Omental fat pad (tissue), 4 donors: ENCODE measurements around the gene SND1. TPM values are rescaled to one million over a fixed set of nuclear protein-coding genes. Genes with fewer than 3 reads are reported as not detected.
"Not testable (repeated sequence)": the region's sequence is repeated elsewhere in the genome, so short reads cannot be mapped to it uniquely, and the experiment has no call there.

ENCODE experiments used
- ATAC-seq: fragments of 150-250 bp; one replicate; pipeline ENCODE4 v1.9.1; 2016; ENCODE audit warnings: mild to moderate bottlenecking, moderate library complexity; ENCODE audit not compliant: low FRiP score
- DNase-seq: peaks from one replicate; pipeline ENCODE4 v3.0.0-alpha.2; 2019; ENCODE audit warnings: low spot score
- total RNA-seq, 4 donors: library from RNA; depleted of rRNA; stranded (reverse); fragments of >200 nt; gene quantifications; one replicate each; pipeline ENCODE4 v1.1.0, GENCODE V29; 2016
- TF ChIP-seq, protein P1 (sequence below), 3 donors: fragments of 450-650 bp; IDR thresholded peaks; one replicate each; pipeline ENCODE4 v1.5.1; 2016 to 2017; ENCODE audit warnings: antibody characterized with exemption in 3 of 3, mild to moderate bottlenecking in 3 of 3, moderate library complexity in 2 of 3

Gene SND1
- total RNA-seq, 4 donors from 2014 or later: 90.8 to 140 (median 125) TPM

DNA sequence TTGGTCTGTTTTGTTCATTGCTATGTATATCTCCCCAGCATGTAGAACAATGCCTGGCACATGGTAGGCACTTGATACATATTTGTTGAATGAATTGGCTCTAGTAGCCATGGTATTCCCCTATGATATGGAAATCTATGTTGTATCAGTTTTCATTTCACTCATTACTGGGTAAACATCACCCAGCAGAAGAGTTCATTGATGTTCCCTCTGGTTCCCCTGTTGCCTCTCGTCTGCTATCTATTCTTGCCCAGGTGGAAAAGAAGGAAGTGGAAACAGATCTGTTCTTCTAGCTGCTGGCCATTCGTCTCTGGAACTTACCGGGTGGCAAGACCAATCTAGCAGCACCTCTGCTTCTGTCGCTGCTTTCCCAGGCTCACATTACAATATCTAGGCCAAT is 307.8 kb downstream of the SND1 start:
- no peak for ATAC-seq

DNA sequence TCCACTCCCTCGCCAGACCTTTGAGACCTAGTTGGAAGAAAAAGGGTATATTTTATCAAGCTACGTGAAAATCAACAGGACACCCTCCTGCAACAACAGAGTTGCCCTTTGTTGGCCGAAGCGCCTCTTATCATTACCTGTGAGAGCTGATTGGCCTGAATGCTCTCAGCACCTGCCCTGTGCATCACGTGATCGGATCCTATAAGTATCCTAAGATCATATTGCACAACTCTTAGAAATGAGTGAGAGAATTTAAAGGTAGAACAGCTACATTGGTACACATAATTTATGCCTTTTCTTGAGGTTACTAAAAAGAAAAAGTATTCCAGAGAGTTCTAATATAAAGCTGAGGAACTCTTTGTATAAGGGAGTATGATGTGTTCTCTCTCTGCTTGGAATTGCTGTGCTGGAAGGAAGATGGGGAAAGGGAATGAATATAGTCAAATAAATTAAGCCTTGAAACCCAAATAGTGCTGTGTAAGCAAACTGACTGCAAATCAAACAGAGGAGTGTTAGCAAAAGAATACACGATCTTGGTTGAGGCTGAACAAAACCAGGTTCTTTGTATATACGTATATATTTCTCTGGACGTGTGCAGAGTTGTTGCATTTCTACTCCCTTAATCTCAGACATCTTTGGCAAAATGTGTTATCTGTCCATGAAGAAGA is 309.9 kb downstream of the SND1 start:
- TF ChIP-seq, protein P1, sequence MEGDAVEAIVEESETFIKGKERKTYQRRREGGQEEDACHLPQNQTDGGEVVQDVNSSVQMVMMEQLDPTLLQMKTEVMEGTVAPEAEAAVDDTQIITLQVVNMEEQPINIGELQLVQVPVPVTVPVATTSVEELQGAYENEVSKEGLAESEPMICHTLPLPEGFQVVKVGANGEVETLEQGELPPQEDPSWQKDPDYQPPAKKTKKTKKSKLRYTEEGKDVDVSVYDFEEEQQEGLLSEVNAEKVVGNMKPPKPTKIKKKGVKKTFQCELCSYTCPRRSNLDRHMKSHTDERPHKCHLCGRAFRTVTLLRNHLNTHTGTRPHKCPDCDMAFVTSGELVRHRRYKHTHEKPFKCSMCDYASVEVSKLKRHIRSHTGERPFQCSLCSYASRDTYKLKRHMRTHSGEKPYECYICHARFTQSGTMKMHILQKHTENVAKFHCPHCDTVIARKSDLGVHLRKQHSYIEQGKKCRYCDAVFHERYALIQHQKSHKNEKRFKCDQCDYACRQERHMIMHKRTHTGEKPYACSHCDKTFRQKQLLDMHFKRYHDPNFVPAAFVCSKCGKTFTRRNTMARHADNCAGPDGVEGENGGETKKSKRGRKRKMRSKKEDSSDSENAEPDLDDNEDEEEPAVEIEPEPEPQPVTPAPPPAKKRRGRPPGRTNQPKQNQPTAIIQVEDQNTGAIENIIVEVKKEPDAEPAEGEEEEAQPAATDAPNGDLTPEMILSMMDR (IDR thresholded peaks at IDR 0.05): no peak
- no peak for DNase-seq
- ATAC-seq: no peak

More for the DNA sequence above, 307.8 kb downstream of the SND1 start:
- TF ChIP-seq, protein P1 (IDR thresholded peaks at IDR 0.05): no peak
- DNase-seq: no peak

DNA sequence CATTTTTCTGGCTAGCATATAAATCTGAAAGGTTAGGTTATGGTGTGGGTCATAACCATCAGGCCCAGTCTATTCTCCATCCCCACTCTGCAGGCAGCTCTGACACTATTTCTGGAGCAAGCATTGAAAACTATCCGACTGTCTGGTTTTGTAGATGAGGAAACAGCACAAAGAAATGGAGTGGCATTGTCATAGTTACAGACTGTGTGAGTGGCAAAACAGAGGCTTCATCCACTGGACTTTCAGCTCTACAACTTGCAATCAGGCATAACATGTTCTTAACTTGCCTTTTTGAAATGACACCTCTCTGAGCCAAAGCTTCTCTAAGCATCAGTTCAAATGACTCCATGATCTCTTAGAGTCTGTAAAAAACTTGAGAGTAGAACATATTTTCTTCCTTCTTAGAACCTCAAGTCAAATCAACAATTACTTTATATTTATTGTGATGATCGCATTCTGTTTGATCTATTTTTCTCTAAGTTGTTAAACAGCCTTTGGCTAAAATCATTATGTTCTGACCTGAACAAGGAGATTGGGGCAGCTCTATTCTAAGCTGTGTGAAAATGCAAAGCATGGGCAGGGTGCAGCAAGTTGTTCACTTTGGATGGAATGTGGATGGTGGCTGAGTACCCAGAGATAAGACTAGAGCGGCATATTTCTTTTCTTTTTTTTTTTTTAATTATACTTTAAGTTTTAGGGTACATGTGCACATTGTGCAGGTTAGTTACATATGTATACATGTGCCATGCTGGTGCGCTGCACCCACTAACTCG is 310.8 kb downstream of the SND1 start:
- DNase-seq (no peak), ATAC-seq (no peak)
- TF ChIP-seq, protein P1 (IDR thresholded peaks at IDR 0.05): no peak

DNA sequence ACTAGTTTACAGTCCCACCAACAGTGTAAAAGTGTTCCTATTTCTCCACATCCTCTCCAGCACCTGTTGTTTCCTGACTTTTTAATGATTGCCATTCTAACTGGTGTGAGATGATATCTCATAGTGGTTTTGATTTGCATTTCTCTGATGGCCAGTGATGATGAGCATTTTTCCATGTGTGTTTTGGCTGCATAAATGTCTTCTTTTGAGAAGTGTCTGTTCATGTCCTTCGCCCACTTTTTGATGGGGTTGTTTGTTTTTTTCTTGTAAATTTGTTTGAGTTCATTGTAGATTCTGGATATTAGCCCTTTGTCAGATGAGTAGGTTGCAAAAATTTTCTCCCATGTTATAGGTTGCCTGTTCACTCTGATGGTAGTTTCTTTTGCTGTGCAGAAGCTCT is 311.9 kb downstream of the SND1 start:
- DNase-seq, ATAC-seq: not testable (repeated sequence)

DNA sequence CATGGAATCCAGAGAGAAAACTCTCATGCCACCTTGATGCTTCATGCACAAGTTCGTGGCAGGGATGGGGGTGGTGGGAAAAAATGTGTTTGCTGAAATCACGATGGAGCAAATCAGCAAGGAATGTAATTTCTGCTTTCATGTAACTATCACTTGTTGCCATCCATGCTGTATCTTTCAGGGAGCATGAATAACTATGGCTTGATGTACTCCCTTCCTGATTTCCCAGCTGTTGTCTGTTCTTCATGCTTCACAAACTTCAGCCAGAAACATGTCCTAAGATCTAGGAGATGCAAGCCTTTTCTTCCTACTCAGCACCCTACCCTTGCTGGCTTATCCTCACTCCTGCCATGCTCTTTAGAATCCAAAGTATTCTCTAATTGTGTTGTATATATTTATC is 315.3 kb downstream of the SND1 start:
- ATAC-seq: no peak

DNA sequence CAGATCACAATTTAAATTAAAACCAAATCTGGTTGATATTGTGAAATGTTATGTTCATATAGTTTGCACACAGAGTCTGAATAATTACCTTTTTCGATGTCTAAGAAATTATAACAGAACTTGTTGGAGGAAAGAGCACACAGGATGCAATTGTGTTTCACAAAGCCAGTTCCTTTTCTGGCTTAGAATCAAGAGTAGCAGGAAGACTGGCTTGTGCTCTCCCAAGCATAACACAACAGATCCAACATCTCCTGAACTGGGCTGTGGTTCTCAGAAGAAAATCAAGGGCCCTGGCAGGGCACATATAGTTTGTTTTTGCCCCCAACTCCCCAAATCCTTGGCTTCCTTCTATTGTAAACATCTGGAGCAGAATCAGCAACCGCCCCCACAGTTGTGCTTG is 316.6 kb downstream of the SND1 start:
- TF ChIP-seq, protein P1 (IDR thresholded peaks at IDR 0.05): no peak
- DNase-seq: no peak
- ATAC-seq: no peak

More for the DNA sequence above, 315.3 kb downstream of the SND1 start:
- DNase-seq: no peak
- TF ChIP-seq, protein P1 (IDR thresholded peaks at IDR 0.05): no peak

DNA sequence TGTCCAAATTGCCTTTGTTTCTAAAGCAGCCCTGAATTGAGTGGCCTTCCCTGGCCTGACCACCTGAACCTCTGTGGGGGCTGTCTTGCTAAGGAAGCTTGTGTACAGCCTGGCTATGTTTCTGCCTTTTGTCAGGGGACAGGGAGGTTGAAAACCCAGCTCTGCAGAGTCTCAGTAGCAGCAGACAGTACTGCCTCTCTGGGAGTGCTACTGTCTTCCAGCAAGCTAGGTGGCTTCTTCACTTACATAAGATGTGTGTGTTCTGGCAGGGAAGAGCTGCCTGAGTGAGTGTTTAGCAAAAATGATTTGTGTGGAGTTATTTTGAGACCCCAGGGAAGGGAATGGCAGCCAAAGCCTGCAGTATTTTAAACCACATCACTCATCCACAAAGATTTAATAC is 321.8 kb downstream of the SND1 start:
- DNase-seq: no peak
- TF ChIP-seq, protein P1 (IDR thresholded peaks at IDR 0.05): no peak
- ATAC-seq: no peak
